GM18502 (cell line): ENCODE measurements around the gene CENPU.
"Not testable (repeated sequence)": the region's sequence is repeated elsewhere in the genome, so short reads cannot be mapped to it uniquely, and the experiment has no call there.

Experiments
- ATAC-seq: cut with Tn5 transposase; IDR thresholded peaks from one replicate; pipeline ENCODE4 v1.9.1; 2021; ENCODE audit warnings: mild to moderate bottlenecking; ENCODE audit not compliant: unreplicated experiment, poor library complexity

Gene CENPU

GRCh38 chr4:184752496-184753275 is 18.8 kb upstream of the CENPU start:
- no peak for ATAC-seq

GRCh38 chr4:184751585-184751956 is 17.7 kb upstream of the CENPU start:
- no peak for ATAC-seq

- no peak for ATAC-seq
Measured at GRCh38 chr4:184750926-184751584, 17.2 kb upstream of the CENPU start.

- ATAC-seq: no peak
Measured at GRCh38 chr4:184748251-184748652, 14.4 kb upstream of the CENPU start.

GRCh38 chr4:184747034-184747830 is 13.3 kb upstream of the CENPU start:
- ATAC-seq: no peak

- ATAC-seq: no peak
Measured at GRCh38 chr4:184745831-184746795, 12.2 kb upstream of the CENPU start.

- ATAC-seq: no peak
Measured at GRCh38 chr4:184744236-184744635, 10.3 kb upstream of the CENPU start.

GRCh38 chr4:184743650-184744049 is 9.8 kb upstream of the CENPU start:
- no peak for ATAC-seq

- ATAC-seq: not testable (repeated sequence)
Measured at GRCh38 chr4:184741651-184742050, 7.8 kb upstream of the CENPU start.

GRCh38 chr4:184740980-184741391 is 7.1 kb upstream of the CENPU start:
- ATAC-seq: no peak

- not testable (repeated sequence) for ATAC-seq
Measured at GRCh38 chr4:184739575-184739974, 5.7 kb upstream of the CENPU start.

- no peak for ATAC-seq
Measured at GRCh38 chr4:184734758-184735157, 862 bp upstream of the CENPU start.

- no peak for ATAC-seq
Measured at GRCh38 chr4:184732126-184732525, 1.8 kb downstream of the CENPU start.

- no peak for ATAC-seq
Measured at GRCh38 chr4:184731056-184731455, 2.8 kb downstream of the CENPU start.

GRCh38 chr4:184729946-184730345 is 4.0 kb downstream of the CENPU start:
- ATAC-seq: no peak

- no peak for ATAC-seq
Measured at GRCh38 chr4:184728858-184729257, 5.0 kb downstream of the CENPU start.

GRCh38 chr4:184727430-184727829 is 6.5 kb downstream of the CENPU start:
- no peak for ATAC-seq

- no peak for ATAC-seq
Measured at GRCh38 chr4:184722798-184723197, 11.1 kb downstream of the CENPU start.

GRCh38 chr4:184721254-184721653 is 12.6 kb downstream of the CENPU start:
- ATAC-seq: no peak

- no peak for ATAC-seq
Measured at GRCh38 chr4:184719407-184719806, 14.5 kb downstream of the CENPU start.
